Panc1 (cell line): Measurements from ENCODE around the gene PRDM2. TPM values are rescaled to one million over a fixed set of nuclear protein-coding genes. Genes with fewer than 3 reads are reported as not detected.

Source experiments
- ATAC-seq: fragments of 200-7000 bp; cut with Tn5 transposase; 2 replicates; pipeline ENCODE4 v1.9.1; 2020; ENCODE audit warnings: mild to moderate bottlenecking, moderate library complexity
- BruUV-seq: library from RNA; stranded (reverse); fragments of 400-500 nt; replicated peaks from 2 replicates; lab custom pipeline; 2021; lab: Mats Ljungman, UMichigan
- CTCF ChIA-PET: fragments of 300-600 bp; sonication (Branson Sonifier 250); formaldehyde crosslinking; loops from one replicate; lab custom pipeline; 2022; ENCODE audit warnings: antibody characterized with exemption; lab: Charles Lee
- POLR2A ChIA-PET: fragments of 300-600 bp; sonication (Branson Sonifier 250); formaldehyde crosslinking; loops from one replicate; lab custom pipeline; 2022; ENCODE audit warnings: antibody characterized with exemption; lab: Charles Lee
- DNase-seq: peaks from one replicate; pipeline ENCODE4 v3.0.0-alpha.2; 2010; ENCODE audit warnings: low read depth, low spot score
- H3K27ac ChIP-seq: 2 replicates; pipeline ENCODE4 v1.5.1; 2011; ENCODE audit warnings: mild to moderate bottlenecking, low read length, inconsistent platforms
- H3K27me3 ChIP-seq: fragments of 200-500 bp; sonication (Bioruptor generic); 2 replicates; pipeline ENCODE4 v1.6.0; 2014; ENCODE audit warnings: low read length, inconsistent platforms; ENCODE audit not compliant: control insufficient read depth, insufficient read depth
- H3K36me3 ChIP-seq: fragments of 200-500 bp; sonication (Bioruptor generic); 2 replicates; pipeline ENCODE4 v1.5.1; 2014; ENCODE audit warnings: inconsistent platforms, mild to moderate bottlenecking, low read length, moderate library complexity; ENCODE audit not compliant: control insufficient read depth, insufficient read depth
- H3K4me1 ChIP-seq: 2 replicates; pipeline ENCODE4 v1.5.1; 2011; ENCODE audit warnings: inconsistent platforms, mild to moderate bottlenecking, low read length, moderate library complexity; ENCODE audit not compliant: control insufficient read depth, insufficient read depth
- H3K4me3 ChIP-seq, 2 experiments: 2 replicates each; pipeline ENCODE4 v1.5.1; 2011 to 2012; ENCODE audit warnings: low read depth in 2 of 2, low read length in 2 of 2, mild to moderate bottlenecking in 2 of 2, inconsistent platforms in 1 of 2, moderate library complexity in 1 of 2
- H3K9me3 ChIP-seq: fragments of 200-500 bp; sonication (Bioruptor generic); 2 replicates; pipeline ENCODE4 v1.5.1; 2014; ENCODE audit warnings: low read depth, mild to moderate bottlenecking, inconsistent platforms, low read length, moderate library complexity; ENCODE audit not compliant: control insufficient read depth, insufficient read depth
- CTCF ChIP-seq: fragments of 450-650 bp; IDR thresholded peaks from 2 replicates; pipeline ENCODE4 v1.5.1; 2017; ENCODE audit warnings: mild to moderate bottlenecking
- POLR2AphosphoS5 ChIP-seq: IDR thresholded peaks from 2 replicates; pipeline ENCODE4 v1.6.1; 2012; ENCODE audit warnings: mild to moderate bottlenecking, low read depth, low read length, moderate library complexity
- REST ChIP-seq, 2 experiments: IDR thresholded peaks; 2 replicates each; pipeline ENCODE4 v1.6.1; 2011 to 2012; ENCODE audit warnings: low read depth in 2 of 2, control low read depth in 1 of 2, low read length in 1 of 2, mild to moderate bottlenecking in 1 of 2, moderate library complexity in 1 of 2; ENCODE audit not compliant: insufficient read depth in 1 of 2
- SIN3A ChIP-seq: IDR thresholded peaks from 2 replicates; pipeline ENCODE4 v1.6.1; 2012; ENCODE audit warnings: low read depth, mild to moderate bottlenecking, low read length, moderate library complexity, borderline replicate concordance; ENCODE audit not compliant: insufficient read depth
- TCF7L2 ChIP-seq: IDR thresholded peaks from 2 replicates; pipeline ENCODE4 v1.6.1; 2011; ENCODE audit warnings: mild to moderate bottlenecking, low read depth, low read length, inconsistent platforms
- in situ Hi-C: cut with HindIII; loops from 2 replicates; pipeline ENCODE4 v1.10.0; 2016; ENCODE audit warnings: low sequenced_read_pairs, low pct_unique_long_range_greater_than_20kb
- intact Hi-C: fragments of 100-400 bp; cut with micrococcal nuclease; formaldehyde crosslinking; loops from one replicate; pipeline ENCODE4 v1.10.0; 2022; ENCODE audit not compliant: unreplicated experiment
- total RNA-seq: library from RNA; stranded (reverse); gene quantifications from one replicate; pipeline ENCODE4 v1.2.1, GENCODE V29; 2021; ENCODE audit not compliant: unreplicated experiment

PRDM2 gene
- total RNA-seq, 1 experiment from 2014 or later: 40.3 TPM

DNA sequence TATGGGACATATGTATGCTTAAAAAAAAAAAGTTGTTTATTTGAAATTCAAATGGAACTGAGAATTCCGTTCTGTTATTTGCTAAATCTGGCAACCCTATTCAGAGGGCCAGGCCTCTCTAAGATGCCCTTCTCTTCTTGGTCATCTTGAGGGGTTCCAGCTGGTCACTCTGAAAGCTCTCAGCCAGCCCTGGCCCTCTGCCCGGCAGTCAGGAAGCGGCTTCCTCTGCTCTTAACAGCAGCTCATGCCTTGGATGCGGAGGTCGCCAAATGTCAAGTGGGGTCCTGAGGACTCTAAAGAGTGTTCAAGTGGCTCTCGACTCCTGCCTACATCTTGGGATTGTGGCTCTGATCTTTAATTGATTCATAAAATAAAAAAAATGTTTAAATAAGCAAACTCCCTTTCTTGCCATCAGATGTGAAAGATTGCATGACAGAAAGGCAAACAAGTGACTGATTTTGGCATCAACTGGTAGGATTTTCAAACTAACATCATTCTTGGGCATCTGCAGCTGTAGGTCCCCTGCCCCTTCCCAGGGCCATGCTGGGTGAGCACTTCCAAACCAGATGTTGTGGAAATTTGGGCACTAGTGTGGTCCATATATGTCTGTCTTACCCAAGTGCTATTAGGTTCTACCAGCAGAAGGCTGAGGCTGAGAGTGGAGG is 130.8 kb downstream of the PRDM2 start:
- CTCF ChIA-PET: interaction anchor here (0.7 kb wide), 1 partner anchor 174 kb away, joined by 10 read pairs; no protein-coding TSS in a partner anchor
- intact Hi-C loops (no loop called here), in situ Hi-C loops (no loop called here)
- Histone ChIP-seq H3K27ac (no peak overlapping the region), H3K27me3 (no peaks in the 10 kb centered on the region), H3K36me3 (no peaks in the 10 kb centered on the region), H3K4me3 (no peak overlapping the region), H3K9me3 (no peaks in the 10 kb centered on the region), H3K4me1 (peaks cover 3% of the 10 kb centered on the region; the same call in 1 of the 2 replicates)
- POLR2A ChIA-PET: no interaction called here
- DNase-seq (no peak), ATAC-seq (no peak)
- TF ChIP-seq CTCF: no peak
- TF ChIP-seq SIN3A: no peak
- no peak for TF ChIP-seq REST (IDR thresholded peaks at IDR 0.05; ENCODE audit: insufficient read depth in 1 of 2, low read depth in 2 of 2, low read length in 1 of 2)
- TF ChIP-seq TCF7L2: no peak
- BruUV-seq: no TSS peak

- Histone ChIP-seq H3K27ac (no peak overlapping the region), H3K36me3 (no peaks in the 10 kb centered on the region), H3K9me3 (no peaks in the 10 kb centered on the region), H3K4me1 (peaks cover 3% of the 10 kb centered on the region; the same call in 1 of the 2 replicates), H3K27me3 (no peaks in the 10 kb centered on the region), H3K4me3 (no peak overlapping the region)
- POLR2A ChIA-PET: no interaction called here
- no peak for DNase-seq
- CTCF ChIA-PET: no interaction called here
- intact Hi-C loops (no loop called here), in situ Hi-C loops (no loop called here)
- no peak for ATAC-seq
- TF ChIP-seq TCF7L2 (no peak), REST (IDR thresholded peaks at IDR 0.05; ENCODE audit: insufficient read depth in 1 of 2, low read depth in 2 of 2, low read length in 1 of 2) (no peak), POLR2AphosphoS5 (no peak), SIN3A (no peak), CTCF (no peak)
- BruUV-seq: no TSS peak
Measured at GRCh38 chr1:13832100-13832499, 132.1 kb downstream of the PRDM2 start.
